Stimulated activated naive CD8-positive, alpha-beta T cell treated with anti-CD3 and anti-CD28 coated beads, Interleukin-15, Interleukin-2, amounts not matched to agents 100 ng/mL and 50 ng/mL, for 24 hours (primary cell): ENCODE data around the gene DPYSL5.

Source experiments
- H3K27ac Mint-ChIP-seq: one replicate; pipeline ENCODE4 v1.8.0; 2021; ENCODE audit warnings: mild to moderate bottlenecking, mixed read lengths
- H3K27me3 Mint-ChIP-seq: one replicate; pipeline ENCODE4 v1.8.0; 2021; ENCODE audit warnings: mixed read lengths
- H3K36me3 Mint-ChIP-seq: one replicate; pipeline ENCODE4 v1.8.0; 2021; ENCODE audit warnings: low read depth, mixed read lengths
- H3K4me1 Mint-ChIP-seq: one replicate; pipeline ENCODE4 v1.8.0; 2021; ENCODE audit warnings: low read depth, mixed read lengths
- H3K4me3 Mint-ChIP-seq: one replicate; pipeline ENCODE4 v1.8.0; 2021; ENCODE audit warnings: mild to moderate bottlenecking, mixed read lengths
- H3K9me3 Mint-ChIP-seq: one replicate; pipeline ENCODE4 v1.8.0; 2021; ENCODE audit warnings: mixed read lengths

Gene DPYSL5

GRCh38 chr2:26964446-26965130, 116.7 kb downstream of the DPYSL5 start:
- no peaks in the 10 kb centered on the region for H3K9me3 Mint-ChIP-seq
- H3K4me3 Mint-ChIP-seq: no peak overlapping the region
- H3K27me3 Mint-ChIP-seq: peaks cover 39% of the 10 kb centered on the region
- H3K36me3 Mint-ChIP-seq: no peaks in the 10 kb centered on the region
- H3K4me1 Mint-ChIP-seq: peaks cover 6% of the 10 kb centered on the region
- no peak overlapping the region for H3K27ac Mint-ChIP-seq

DNA sequence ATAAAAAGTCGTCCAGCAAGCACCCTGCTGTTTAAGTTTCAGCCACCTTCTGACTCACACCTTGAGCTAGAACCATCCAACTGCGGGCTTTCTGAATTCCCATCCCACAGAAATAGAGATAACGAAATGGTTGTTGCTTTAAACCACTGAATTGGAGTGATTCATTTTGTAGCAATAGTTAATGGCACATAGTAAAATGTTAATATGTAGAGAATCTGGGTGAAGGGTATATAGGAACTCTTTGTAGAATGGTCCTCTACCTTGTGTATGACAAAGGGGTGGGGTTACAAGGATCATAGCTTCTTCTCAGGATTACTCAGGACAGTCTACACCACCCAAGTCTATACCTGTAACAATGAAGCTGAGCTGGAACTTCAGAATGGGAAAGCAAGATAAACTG, 120.1 kb downstream of the DPYSL5 start:
- Mint-ChIP-seq H3K27ac (no peak overlapping the region), H3K4me1 (peaks cover 22% of the 10 kb centered on the region), H3K36me3 (no peaks in the 10 kb centered on the region), H3K27me3 (peaks cover 29% of the 10 kb centered on the region), H3K9me3 (no peaks in the 10 kb centered on the region), H3K4me3 (no peak overlapping the region)

GRCh38 chr2:26969077-26969844, 121.3 kb downstream of the DPYSL5 start:
- Mint-ChIP-seq H3K27ac (no peak overlapping the region), H3K27me3 (peaks cover 24% of the 10 kb centered on the region), H3K36me3 (no peaks in the 10 kb centered on the region), H3K4me1 (peaks cover 22% of the 10 kb centered on the region), H3K4me3 (peak overlapping the region; percentile 76), H3K9me3 (no peaks in the 10 kb centered on the region)

DNA sequence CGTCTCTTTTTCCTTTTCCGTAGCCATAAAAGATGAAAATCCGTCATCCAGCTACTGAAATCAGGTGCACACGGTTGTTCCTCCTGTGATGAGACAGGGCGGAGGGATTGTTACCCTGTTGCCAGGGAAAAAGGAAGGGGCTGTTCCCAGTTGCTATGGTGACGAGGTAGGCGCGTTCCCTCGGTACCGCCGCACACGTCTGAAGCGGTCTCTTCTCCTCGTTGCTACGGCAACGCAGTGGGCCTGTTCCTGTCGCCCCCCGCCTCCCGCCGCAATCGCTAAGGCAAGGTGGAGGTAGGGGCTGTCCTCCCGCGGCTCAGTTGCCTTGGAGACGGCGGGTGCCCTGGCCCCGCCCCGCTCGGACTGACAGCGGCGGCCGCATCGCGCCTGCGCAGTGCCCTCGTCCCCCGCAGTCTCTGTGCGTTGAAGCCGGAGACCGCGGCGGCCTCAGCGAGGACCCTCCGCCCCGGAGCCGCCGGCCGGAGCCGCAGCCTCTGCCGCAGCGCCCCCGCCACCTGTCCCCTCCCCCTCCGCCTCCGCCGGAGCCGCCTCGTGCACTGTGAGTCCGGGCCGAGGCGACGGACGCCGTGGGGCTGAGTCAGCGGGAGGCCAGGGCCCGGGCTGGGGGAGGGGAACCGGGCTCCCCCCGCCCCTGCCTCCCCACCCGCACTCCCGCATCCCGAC, 122.5 kb downstream of the DPYSL5 start, which contains the start of gene MAPRE3:
MAPRE3 (plus strand) TSS at position 394 of the 684 bp plus-strand sequence. CDS start 51,582 bp downstream, outside the sequence.
- Mint-ChIP-seq H3K36me3 (no peaks in the 10 kb centered on the region), H3K9me3 (no peaks in the 10 kb centered on the region), H3K27me3 (peaks cover 22% of the 10 kb centered on the region), H3K4me1 (peaks cover 22% of the 10 kb centered on the region), H3K4me3 (peak within 1 kb of the TSS; percentile 82), H3K27ac (peak within 1 kb of the TSS; percentile 19)

GRCh38 chr2:26970928-26971627, 123.1 kb downstream of the DPYSL5 start:
- H3K4me1 Mint-ChIP-seq: peaks cover 22% of the 10 kb centered on the region
- H3K27me3 Mint-ChIP-seq: peaks cover 22% of the 10 kb centered on the region
- peak overlapping the region; percentile 82 for H3K4me3 Mint-ChIP-seq
- peak overlapping the region; percentile 19 for H3K27ac Mint-ChIP-seq
- no peaks in the 10 kb centered on the region for H3K9me3 Mint-ChIP-seq
- H3K36me3 Mint-ChIP-seq: no peaks in the 10 kb centered on the region

DNA sequence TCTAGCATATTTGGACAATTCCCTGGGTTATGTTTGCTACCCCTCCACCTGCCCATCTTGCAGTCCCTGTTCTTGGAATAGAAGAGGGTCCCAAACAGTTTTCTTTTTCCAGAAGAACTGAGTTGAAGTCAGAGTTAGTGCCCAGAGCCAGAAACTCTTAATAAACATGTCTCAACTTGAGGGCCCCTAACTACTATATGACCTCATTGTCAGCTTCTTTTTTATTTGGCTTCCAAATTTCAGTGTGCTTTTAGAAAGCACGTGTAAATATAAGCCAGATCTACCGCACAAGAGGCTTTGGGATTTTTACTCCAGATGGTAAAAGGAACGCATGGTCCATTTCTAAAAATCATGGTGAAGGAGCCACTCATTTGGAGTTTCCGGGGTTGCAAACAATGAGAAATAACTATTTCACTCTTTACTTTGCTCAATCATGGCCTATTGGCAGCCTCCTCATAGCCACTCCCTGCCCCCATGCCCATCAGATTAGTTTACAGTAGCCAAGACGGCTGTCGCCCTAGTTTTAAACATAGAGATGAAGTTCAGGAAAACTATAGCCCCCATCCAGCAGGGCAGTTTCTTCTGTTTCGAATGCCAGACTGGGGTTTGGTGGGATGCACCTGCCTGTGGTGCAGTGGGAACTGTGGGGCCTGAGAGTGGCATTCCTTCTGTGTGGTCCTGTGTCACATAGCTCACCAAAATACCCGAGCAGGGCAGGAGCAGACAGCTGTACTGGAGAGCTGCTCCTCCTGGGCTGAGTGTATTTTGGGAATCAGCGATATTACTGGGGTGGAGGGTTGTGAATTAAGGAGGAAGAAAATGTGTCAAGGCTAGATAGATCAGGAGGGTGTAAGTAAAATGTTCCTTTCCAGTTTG, 124.2 kb downstream of the DPYSL5 start:
- peaks cover 22% of the 10 kb centered on the region for H3K4me1 Mint-ChIP-seq
- H3K36me3 Mint-ChIP-seq: no peaks in the 10 kb centered on the region
- no peaks in the 10 kb centered on the region for H3K9me3 Mint-ChIP-seq
- peaks cover 18% of the 10 kb centered on the region for H3K27me3 Mint-ChIP-seq
- H3K4me3 Mint-ChIP-seq: peak overlapping the region; percentile 82
- H3K27ac Mint-ChIP-seq: no peak overlapping the region

- H3K4me1 Mint-ChIP-seq: peaks cover 18% of the 10 kb centered on the region
- H3K4me3 Mint-ChIP-seq: no peak overlapping the region
- H3K27me3 Mint-ChIP-seq: peaks cover 6% of the 10 kb centered on the region
- no peaks in the 10 kb centered on the region for H3K9me3 Mint-ChIP-seq
- no peaks in the 10 kb centered on the region for H3K36me3 Mint-ChIP-seq
- H3K27ac Mint-ChIP-seq: no peak overlapping the region
Measured at GRCh38 chr2:26974352-26974751, 126.4 kb downstream of the DPYSL5 start.

DNA sequence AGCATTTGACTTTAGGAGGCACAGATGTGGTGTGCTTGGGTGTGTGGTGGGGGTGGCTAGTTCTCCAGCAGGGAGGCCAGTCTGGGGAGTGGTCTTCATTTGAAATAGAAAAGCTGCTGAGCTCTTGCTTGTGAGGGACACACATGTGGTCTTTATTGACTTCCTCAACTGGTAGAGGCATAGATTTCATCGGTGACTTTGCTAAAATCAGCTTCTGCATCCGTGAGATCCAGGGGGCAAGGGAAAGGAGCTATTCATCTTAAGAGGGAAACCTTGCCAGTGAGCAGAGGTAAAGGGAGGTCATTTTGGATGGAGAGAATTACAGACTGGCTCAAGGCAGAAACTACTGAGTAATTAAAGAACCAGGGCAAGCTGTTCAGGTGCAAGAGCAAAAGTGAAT, 127.2 kb downstream of the DPYSL5 start:
- peaks cover 3% of the 10 kb centered on the region for H3K27me3 Mint-ChIP-seq
- H3K4me1 Mint-ChIP-seq: peaks cover 12% of the 10 kb centered on the region
- H3K27ac Mint-ChIP-seq: no peak overlapping the region

GRCh38 chr2:26975656-26976055, 127.7 kb downstream of the DPYSL5 start:
- H3K27ac Mint-ChIP-seq: no peak overlapping the region
- peaks cover 3% of the 10 kb centered on the region for H3K27me3 Mint-ChIP-seq

More for the DNA sequence above, 127.2 kb downstream of the DPYSL5 start:
- Mint-ChIP-seq H3K4me3 (no peak overlapping the region), H3K36me3 (no peaks in the 10 kb centered on the region), H3K9me3 (no peaks in the 10 kb centered on the region)

DNA sequence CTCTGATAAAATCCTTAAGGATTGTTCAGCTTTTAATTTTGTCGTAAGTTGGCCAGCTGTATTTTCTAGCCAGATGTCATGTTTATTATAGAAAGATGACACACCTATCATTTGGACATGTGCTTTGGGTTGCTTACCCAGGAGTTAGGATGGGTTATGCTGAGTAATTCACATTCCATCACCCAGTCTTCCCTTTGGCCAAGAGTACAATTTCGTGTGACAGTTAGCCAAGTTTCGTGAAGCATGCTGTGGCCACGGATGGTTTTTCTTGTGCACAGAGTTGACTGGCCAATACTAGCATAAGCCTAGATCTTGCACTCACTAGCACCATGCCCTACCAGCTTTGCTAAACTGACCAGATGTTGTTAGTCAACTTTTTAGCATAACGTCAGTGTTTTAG, 128.3 kb downstream of the DPYSL5 start:
- Mint-ChIP-seq H3K27me3 (peaks cover 2% of the 10 kb centered on the region), H3K4me1 (peaks cover 5% of the 10 kb centered on the region), H3K4me3 (no peak overlapping the region)

More at GRCh38 chr2:26975656-26976055, 127.7 kb downstream of the DPYSL5 start:
- H3K9me3 Mint-ChIP-seq: no peaks in the 10 kb centered on the region
- no peak overlapping the region for H3K4me3 Mint-ChIP-seq
- H3K4me1 Mint-ChIP-seq: peaks cover 10% of the 10 kb centered on the region
- H3K36me3 Mint-ChIP-seq: no peaks in the 10 kb centered on the region

GRCh38 chr2:26977012-26977411, 129.1 kb downstream of the DPYSL5 start:
- Mint-ChIP-seq H3K27ac (no peak overlapping the region), H3K27me3 (no peaks in the 10 kb centered on the region), H3K36me3 (no peaks in the 10 kb centered on the region), H3K4me3 (no peak overlapping the region), H3K9me3 (no peaks in the 10 kb centered on the region), H3K4me1 (no peaks in the 10 kb centered on the region)

More for the DNA sequence above, 128.3 kb downstream of the DPYSL5 start:
- no peaks in the 10 kb centered on the region for H3K9me3 Mint-ChIP-seq
- H3K27ac Mint-ChIP-seq: no peak overlapping the region
- H3K36me3 Mint-ChIP-seq: no peaks in the 10 kb centered on the region

GRCh38 chr2:26978061-26978596, 130.2 kb downstream of the DPYSL5 start:
- Mint-ChIP-seq H3K9me3 (no peaks in the 10 kb centered on the region), H3K27me3 (no peaks in the 10 kb centered on the region), H3K27ac (no peak overlapping the region), H3K36me3 (no peaks in the 10 kb centered on the region), H3K4me3 (no peak overlapping the region), H3K4me1 (no peaks in the 10 kb centered on the region)

GRCh38 chr2:26979741-26980140, 131.8 kb downstream of the DPYSL5 start:
- no peaks in the 10 kb centered on the region for H3K9me3 Mint-ChIP-seq
- no peaks in the 10 kb centered on the region for H3K4me1 Mint-ChIP-seq
- H3K36me3 Mint-ChIP-seq: no peaks in the 10 kb centered on the region
- no peak overlapping the region for H3K27ac Mint-ChIP-seq
- H3K4me3 Mint-ChIP-seq: no peak overlapping the region
- H3K27me3 Mint-ChIP-seq: no peaks in the 10 kb centered on the region
